SIG-M5 (cell line): ENCODE measurements around the gene ZNF506.
"Not testable (repeated sequence)": the region's sequence is repeated elsewhere in the genome, so short reads cannot be mapped to it uniquely, and the experiment has no call there.

Experiments used
- DNase-seq: peaks from one replicate; lab custom pipeline; 2025; lab: John Stamatoyannopoulos, UW

ZNF506 gene

GRCh38 chr19:19821366-19821951, at the start of gene ZNF506:
Gene ZNF506, minus strand, starts transcription at chr19:19821750. Its CDS starts 147 bp downstream, at chr19:19821603.
- DNase-seq, result no peak

- DNase-seq, result not testable (repeated sequence)
Measured at GRCh38 chr19:19870086-19870485, 48.5 kb upstream of the ZNF506 start.

- DNase-seq, result no peak
Measured at GRCh38 chr19:19866611-19867248, 45.2 kb upstream of the ZNF506 start.

- no peak for DNase-seq
Measured at GRCh38 chr19:19865750-19866610, 44.4 kb upstream of the ZNF506 start, which contains the start of gene ZNF253. Gene ZNF253, plus strand, starts transcription at chr19:19865882. Its CDS starts 115 bp downstream, at chr19:19865997.

GRCh38 chr19:19860756-19861390, 39.3 kb upstream of the ZNF506 start:
- DNase-seq, result no peak

GRCh38 chr19:19858751-19859150, 37.2 kb upstream of the ZNF506 start:
- DNase-seq, result no peak

GRCh38 chr19:19851740-19852139, 30.2 kb upstream of the ZNF506 start:
- DNase-seq, result not testable (repeated sequence)

- DNase-seq, result no peak
Measured at GRCh38 chr19:19849056-19849455, 27.5 kb upstream of the ZNF506 start.

- no peak for DNase-seq
Measured at GRCh38 chr19:19847781-19848180, 26.2 kb upstream of the ZNF506 start.

- DNase-seq, result no peak
Measured at GRCh38 chr19:19835560-19836038, 14.0 kb upstream of the ZNF506 start.

- no peak for DNase-seq
Measured at GRCh38 chr19:19826875-19827274, 5.3 kb upstream of the ZNF506 start.

- DNase-seq, result no peak
Measured at GRCh38 chr19:19823916-19824315, 2.4 kb upstream of the ZNF506 start.

- not testable (repeated sequence) for DNase-seq
Measured at GRCh38 chr19:19821976-19822375, 426 bp upstream of the ZNF506 start.

GRCh38 chr19:19820774-19821320, 703 bp downstream of the ZNF506 start:
- no peak for DNase-seq

GRCh38 chr19:19817357-19817756, 4.2 kb downstream of the ZNF506 start:
- no peak for DNase-seq

- DNase-seq, result no peak
Measured at GRCh38 chr19:19816679-19817078, 4.9 kb downstream of the ZNF506 start.

GRCh38 chr19:19811999-19812398, 9.6 kb downstream of the ZNF506 start:
- not testable (repeated sequence) for DNase-seq

- DNase-seq, result no peak
Measured at GRCh38 chr19:19805480-19805879, 16.1 kb downstream of the ZNF506 start.

GRCh38 chr19:19788015-19788414, 33.5 kb downstream of the ZNF506 start:
- no peak for DNase-seq

GRCh38 chr19:19785476-19785875, 36.1 kb downstream of the ZNF506 start:
- not testable (repeated sequence) for DNase-seq

GRCh38 chr19:19782783-19783182, 38.8 kb downstream of the ZNF506 start:
- DNase-seq, result no peak

- not testable (repeated sequence) for DNase-seq
Measured at GRCh38 chr19:19781791-19782190, 39.8 kb downstream of the ZNF506 start.
